ENCODE data around the gene BCO2.

DNA sequence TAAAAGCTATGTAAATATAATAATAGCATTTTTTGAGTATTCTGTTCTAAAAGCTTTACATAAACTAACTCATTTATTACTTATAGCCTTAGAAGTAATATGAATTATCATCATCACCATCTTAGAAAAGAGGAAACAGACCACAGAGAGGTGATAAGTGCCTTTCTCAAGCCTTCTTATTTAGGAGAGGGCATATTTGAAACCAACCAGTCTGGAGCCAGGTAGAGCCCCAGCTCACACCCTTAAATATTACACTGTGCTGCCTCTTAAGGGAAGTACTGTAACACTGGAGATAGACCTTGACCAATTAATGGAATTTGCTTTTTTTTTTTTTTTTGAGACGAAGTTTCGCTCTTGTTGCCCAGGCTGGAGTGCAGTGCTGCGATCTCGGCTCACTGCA lies 2.3 kb downstream of the BCO2 start:
- TF ChIP-seq, protein P1, sequence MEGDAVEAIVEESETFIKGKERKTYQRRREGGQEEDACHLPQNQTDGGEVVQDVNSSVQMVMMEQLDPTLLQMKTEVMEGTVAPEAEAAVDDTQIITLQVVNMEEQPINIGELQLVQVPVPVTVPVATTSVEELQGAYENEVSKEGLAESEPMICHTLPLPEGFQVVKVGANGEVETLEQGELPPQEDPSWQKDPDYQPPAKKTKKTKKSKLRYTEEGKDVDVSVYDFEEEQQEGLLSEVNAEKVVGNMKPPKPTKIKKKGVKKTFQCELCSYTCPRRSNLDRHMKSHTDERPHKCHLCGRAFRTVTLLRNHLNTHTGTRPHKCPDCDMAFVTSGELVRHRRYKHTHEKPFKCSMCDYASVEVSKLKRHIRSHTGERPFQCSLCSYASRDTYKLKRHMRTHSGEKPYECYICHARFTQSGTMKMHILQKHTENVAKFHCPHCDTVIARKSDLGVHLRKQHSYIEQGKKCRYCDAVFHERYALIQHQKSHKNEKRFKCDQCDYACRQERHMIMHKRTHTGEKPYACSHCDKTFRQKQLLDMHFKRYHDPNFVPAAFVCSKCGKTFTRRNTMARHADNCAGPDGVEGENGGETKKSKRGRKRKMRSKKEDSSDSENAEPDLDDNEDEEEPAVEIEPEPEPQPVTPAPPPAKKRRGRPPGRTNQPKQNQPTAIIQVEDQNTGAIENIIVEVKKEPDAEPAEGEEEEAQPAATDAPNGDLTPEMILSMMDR (IDR thresholded peaks at IDR 0.05) = no peak
- no peak for TF ChIP-seq POLR2A (IDR thresholded peaks at IDR 0.05)

Measured in Peyer's patch (tissue), 4 donors.